ENCODE results near the gene DGKA.

The DGKA gene

GRCh38 chr12:55942577-55943136, 11.7 kb downstream of the DGKA start:
- no peaks in the 10 kb centered on the region for H3K9me3 ChIP-seq (ENCODE audit: control insufficient read depth, insufficient read depth, low read length)
- H3K27ac ChIP-seq (ENCODE audit: low read depth, low read length), result no peak overlapping the region
- H3K36me3 ChIP-seq (ENCODE audit: control insufficient read depth, insufficient read depth, low read length), result no peaks in the 10 kb centered on the region
- H3K4me1 ChIP-seq (ENCODE audit: control insufficient read depth, insufficient read depth, low read length), result peaks cover 3% of the 10 kb centered on the region; the same call in 1 of the 2 replicates
- no peak overlapping the region for H3K4me3 ChIP-seq (ENCODE audit: low read depth, low read length)
- H3K27me3 ChIP-seq (ENCODE audit: control insufficient read depth, insufficient read depth, low read length), result no peaks in the 10 kb centered on the region
- no peak overlapping the region for H3K9ac ChIP-seq (ENCODE audit: low read depth, low read length)

- H3K4me1 ChIP-seq (ENCODE audit: control insufficient read depth, insufficient read depth, low read length), result no peaks in the 10 kb centered on the region
- H3K27ac ChIP-seq (ENCODE audit: low read depth, low read length), result no peak overlapping the region
- no peaks in the 10 kb centered on the region for H3K36me3 ChIP-seq (ENCODE audit: control insufficient read depth, insufficient read depth, low read length)
- H3K27me3 ChIP-seq (ENCODE audit: control insufficient read depth, insufficient read depth, low read length), result no peaks in the 10 kb centered on the region
- no peak overlapping the region for H3K9ac ChIP-seq (ENCODE audit: low read depth, low read length)
- no peak overlapping the region for H3K4me3 ChIP-seq (ENCODE audit: low read depth, low read length)
- no peaks in the 10 kb centered on the region for H3K9me3 ChIP-seq (ENCODE audit: control insufficient read depth, insufficient read depth, low read length)
Measured at GRCh38 chr12:55946553-55946952, 15.6 kb downstream of the DGKA start.

GRCh38 chr12:55955344-55955743, 24.4 kb downstream of the DGKA start:
- Histone ChIP-seq H3K27ac (ENCODE audit: low read depth, low read length) (no peak overlapping the region), H3K9ac (ENCODE audit: low read depth, low read length) (no peak overlapping the region), H3K36me3 (ENCODE audit: control insufficient read depth, insufficient read depth, low read length) (peaks cover 63% of the 10 kb centered on the region), H3K27me3 (ENCODE audit: control insufficient read depth, insufficient read depth, low read length) (no peaks in the 10 kb centered on the region), H3K9me3 (ENCODE audit: control insufficient read depth, insufficient read depth, low read length) (no peaks in the 10 kb centered on the region), H3K4me1 (ENCODE audit: control insufficient read depth, insufficient read depth, low read length) (no peaks in the 10 kb centered on the region), H3K4me3 (ENCODE audit: low read depth, low read length) (no peak overlapping the region)

- Histone ChIP-seq H3K27me3 (ENCODE audit: control insufficient read depth, insufficient read depth, low read length) (no peaks in the 10 kb centered on the region), H3K9me3 (ENCODE audit: control insufficient read depth, insufficient read depth, low read length) (no peaks in the 10 kb centered on the region), H3K27ac (ENCODE audit: low read depth, low read length) (no peak overlapping the region), H3K36me3 (ENCODE audit: control insufficient read depth, insufficient read depth, low read length) (peaks cover 63% of the 10 kb centered on the region), H3K4me1 (ENCODE audit: control insufficient read depth, insufficient read depth, low read length) (no peaks in the 10 kb centered on the region), H3K9ac (ENCODE audit: low read depth, low read length) (no peak overlapping the region), H3K4me3 (ENCODE audit: low read depth, low read length) (no peak overlapping the region)
Measured at GRCh38 chr12:55955800-55956508, 25.0 kb downstream of the DGKA start.

GRCh38 chr12:55957106-55957859, 26.3 kb downstream of the DGKA start:
- no peak overlapping the region for H3K9ac ChIP-seq (ENCODE audit: low read depth, low read length)

GRCh38 chr12:55963760-55964159, 32.8 kb downstream of the DGKA start:
- no peaks in the 10 kb centered on the region for H3K27me3 ChIP-seq (ENCODE audit: control insufficient read depth, insufficient read depth, low read length)
- H3K4me3 ChIP-seq (ENCODE audit: low read depth, low read length), result no peak overlapping the region
- H3K9ac ChIP-seq (ENCODE audit: low read depth, low read length), result no peak overlapping the region
- no peaks in the 10 kb centered on the region for H3K9me3 ChIP-seq (ENCODE audit: control insufficient read depth, insufficient read depth, low read length)
- peaks cover 16% of the 10 kb centered on the region for H3K4me1 ChIP-seq (ENCODE audit: control insufficient read depth, insufficient read depth, low read length)
- H3K36me3 ChIP-seq (ENCODE audit: control insufficient read depth, insufficient read depth, low read length), result peaks cover 14% of the 10 kb centered on the region
- no peak overlapping the region for H3K27ac ChIP-seq (ENCODE audit: low read depth, low read length)

More at GRCh38 chr12:55957106-55957859, 26.3 kb downstream of the DGKA start:
- H3K27ac ChIP-seq (ENCODE audit: low read depth, low read length), result no peak overlapping the region
- H3K4me3 ChIP-seq (ENCODE audit: low read depth, low read length), result no peak overlapping the region
- H3K36me3 ChIP-seq (ENCODE audit: control insufficient read depth, insufficient read depth, low read length), result peaks cover 61% of the 10 kb centered on the region
- H3K27me3 ChIP-seq (ENCODE audit: control insufficient read depth, insufficient read depth, low read length), result no peaks in the 10 kb centered on the region
- H3K4me1 ChIP-seq (ENCODE audit: control insufficient read depth, insufficient read depth, low read length), result no peaks in the 10 kb centered on the region
- no peaks in the 10 kb centered on the region for H3K9me3 ChIP-seq (ENCODE audit: control insufficient read depth, insufficient read depth, low read length)

- H3K27me3 ChIP-seq (ENCODE audit: control insufficient read depth, insufficient read depth, low read length), result no peaks in the 10 kb centered on the region
- H3K36me3 ChIP-seq (ENCODE audit: control insufficient read depth, insufficient read depth, low read length), result peaks cover 27% of the 10 kb centered on the region
- H3K27ac ChIP-seq (ENCODE audit: low read depth, low read length), result peak overlapping the region; percentile 92
- peaks cover 16% of the 10 kb centered on the region for H3K4me1 ChIP-seq (ENCODE audit: control insufficient read depth, insufficient read depth, low read length)
- no peaks in the 10 kb centered on the region for H3K9me3 ChIP-seq (ENCODE audit: control insufficient read depth, insufficient read depth, low read length)
- H3K4me3 ChIP-seq (ENCODE audit: low read depth, low read length), result peak overlapping the region; percentile 93
- H3K9ac ChIP-seq (ENCODE audit: low read depth, low read length), result no peak overlapping the region
Measured at GRCh38 chr12:55965240-55965639, 34.3 kb downstream of the DGKA start.

- no peaks in the 10 kb centered on the region for H3K27me3 ChIP-seq (ENCODE audit: control insufficient read depth, insufficient read depth, low read length)
- H3K4me3 ChIP-seq (ENCODE audit: low read depth, low read length), result peak within 1 kb of the TSS; percentile 93
- peak within 1 kb of the TSS; percentile 92 for H3K27ac ChIP-seq (ENCODE audit: low read depth, low read length)
- peak within 1 kb of the TSS; percentile 79 for H3K9ac ChIP-seq (ENCODE audit: low read depth, low read length)
- peaks cover 34% of the 10 kb centered on the region for H3K36me3 ChIP-seq (ENCODE audit: control insufficient read depth, insufficient read depth, low read length)
- no peaks in the 10 kb centered on the region for H3K9me3 ChIP-seq (ENCODE audit: control insufficient read depth, insufficient read depth, low read length)
- H3K4me1 ChIP-seq (ENCODE audit: control insufficient read depth, insufficient read depth, low read length), result peaks cover 16% of the 10 kb centered on the region
Measured at GRCh38 chr12:55965941-55966407, 35.0 kb downstream of the DGKA start, which contains the start of gene PMEL. Gene PMEL, minus strand, starts transcription at chr12:55966042. Its CDS starts 31 bp downstream, at chr12:55966011.

- H3K9ac ChIP-seq (ENCODE audit: low read depth, low read length), result peak within 1 kb of the TSS; percentile 79
Measured at GRCh38 chr12:55966408-55967281, 35.7 kb downstream of the DGKA start, which contains the start of gene CDK2. Gene CDK2, plus strand, starts transcription at chr12:55966830. Its CDS starts 179 bp downstream, at chr12:55967009.

GRCh38 chr12:55969356-55969755, 38.4 kb downstream of the DGKA start:
- H3K9ac ChIP-seq (ENCODE audit: low read depth, low read length), result no peak overlapping the region
- peaks cover 46% of the 10 kb centered on the region for H3K36me3 ChIP-seq (ENCODE audit: control insufficient read depth, insufficient read depth, low read length)
- H3K4me3 ChIP-seq (ENCODE audit: low read depth, low read length), result no peak overlapping the region
- peaks cover 23% of the 10 kb centered on the region for H3K4me1 ChIP-seq (ENCODE audit: control insufficient read depth, insufficient read depth, low read length)
- no peak overlapping the region for H3K27ac ChIP-seq (ENCODE audit: low read depth, low read length)
- no peaks in the 10 kb centered on the region for H3K27me3 ChIP-seq (ENCODE audit: control insufficient read depth, insufficient read depth, low read length)
- no peaks in the 10 kb centered on the region for H3K9me3 ChIP-seq (ENCODE audit: control insufficient read depth, insufficient read depth, low read length)

More at GRCh38 chr12:55966408-55967281, 35.7 kb downstream of the DGKA start, which contains the start of gene CDK2:
- peak within 1 kb of the TSS; percentile 93 for H3K4me3 ChIP-seq (ENCODE audit: low read depth, low read length)
- no peaks in the 10 kb centered on the region for H3K9me3 ChIP-seq (ENCODE audit: control insufficient read depth, insufficient read depth, low read length)
- H3K27ac ChIP-seq (ENCODE audit: low read depth, low read length), result peak within 1 kb of the TSS; percentile 92
- H3K36me3 ChIP-seq (ENCODE audit: control insufficient read depth, insufficient read depth, low read length), result peaks cover 36% of the 10 kb centered on the region
- H3K4me1 ChIP-seq (ENCODE audit: control insufficient read depth, insufficient read depth, low read length), result peaks cover 16% of the 10 kb centered on the region
- no peaks in the 10 kb centered on the region for H3K27me3 ChIP-seq (ENCODE audit: control insufficient read depth, insufficient read depth, low read length)

Measured in HUES48 (cell line).